H9 (cell line): Measurements from ENCODE around the gene KCNG2. TPM values are rescaled to one million over a fixed set of nuclear protein-coding genes. Genes with fewer than 3 reads are reported as not detected.
A peak's percentile ranks its signal among the peaks of the same experiment; 100 is the strongest.

Source experiments
- DNase-seq: peaks from one replicate; pipeline ENCODE4 v3.0.0-alpha.2; 2017
- H2AFZ ChIP-seq: one replicate; pipeline ENCODE4 v1.6.1; 2013; ENCODE audit warnings: mild to moderate bottlenecking, low read length, control low read depth, moderate library complexity
- H2AK5ac ChIP-seq: 2 replicates; pipeline ENCODE4 v1.6.1; 2013; ENCODE audit warnings: low read length, control low read depth, mixed read lengths; ENCODE audit not compliant: insufficient read length
- H2BK120ac ChIP-seq: one replicate; pipeline ENCODE4 v1.6.1; 2013; ENCODE audit warnings: low read depth, mild to moderate bottlenecking, low read length, control low read depth, inconsistent platforms; ENCODE audit not compliant: poor library complexity, severe bottlenecking
- H2BK12ac ChIP-seq: 2 replicates; pipeline ENCODE4 v1.6.1; 2013; ENCODE audit warnings: low read length, control low read depth, mixed read lengths, low read depth; ENCODE audit not compliant: insufficient read length
- H2BK15ac ChIP-seq: 2 replicates; pipeline ENCODE4 v1.6.1; 2013; ENCODE audit warnings: low read depth, low read length, control low read depth
- H2BK20ac ChIP-seq: one replicate; pipeline ENCODE4 v1.6.1; 2013; ENCODE audit warnings: low read depth, mild to moderate bottlenecking, low read length, control low read depth, inconsistent platforms; ENCODE audit not compliant: poor library complexity, severe bottlenecking
- H2BK5ac ChIP-seq: 2 replicates; pipeline ENCODE4 v1.6.1; 2013; ENCODE audit warnings: low read length, control low read depth, mixed read lengths; ENCODE audit not compliant: insufficient read length
- H3K14ac ChIP-seq: 2 replicates; pipeline ENCODE4 v1.6.1; 2013; ENCODE audit warnings: low read length, control low read depth; ENCODE audit not compliant: insufficient read depth
- H3K18ac ChIP-seq: 2 replicates; pipeline ENCODE4 v1.6.1; 2013; ENCODE audit warnings: low read depth, mild to moderate bottlenecking, mixed read lengths, low read length, control low read depth; ENCODE audit not compliant: insufficient read length
- H3K23ac ChIP-seq: 2 replicates; pipeline ENCODE4 v1.6.1; 2013; ENCODE audit warnings: low read length, control low read depth, mixed read lengths, low read depth; ENCODE audit not compliant: insufficient read length
- H3K23me2 ChIP-seq: 2 replicates; pipeline ENCODE4 v1.6.1; 2013; ENCODE audit warnings: low read depth, mild to moderate bottlenecking, mixed read lengths, low read length, control low read depth; ENCODE audit not compliant: insufficient read length, poor library complexity, severe bottlenecking
- H3K27ac ChIP-seq: 2 replicates; pipeline ENCODE4 v1.5.1; 2013; ENCODE audit warnings: low read length, control low read depth, mixed read lengths, low read depth; ENCODE audit not compliant: insufficient read length
- H3K27me3 ChIP-seq: 2 replicates; pipeline ENCODE4 v1.6.1; 2013; ENCODE audit warnings: low read length, control low read depth, inconsistent platforms; ENCODE audit not compliant: insufficient read depth
- H3K4ac ChIP-seq: 2 replicates; pipeline ENCODE4 v1.6.1; 2013; ENCODE audit warnings: low read depth, mild to moderate bottlenecking, control low read depth, inconsistent platforms, low read length, moderate library complexity
- H3K4me1 ChIP-seq: 2 replicates; pipeline ENCODE4 v1.6.1; 2013; ENCODE audit warnings: low read length, control low read depth, inconsistent platforms; ENCODE audit not compliant: insufficient read depth
- H3K4me2 ChIP-seq: 2 replicates; pipeline ENCODE4 v1.6.1; 2013; ENCODE audit warnings: low read length, control low read depth, mixed read lengths; ENCODE audit not compliant: insufficient read length, insufficient read depth
- H3K56ac ChIP-seq: 2 replicates; pipeline ENCODE4 v1.6.1; 2013; ENCODE audit warnings: low read depth, mild to moderate bottlenecking, mixed read lengths, low read length, control low read depth; ENCODE audit not compliant: insufficient read length
- H3K79me1 ChIP-seq: 2 replicates; pipeline ENCODE4 v1.6.1; 2013; ENCODE audit warnings: low read depth, mild to moderate bottlenecking, moderate library complexity, low read length, control low read depth, inconsistent platforms; ENCODE audit not compliant: insufficient read depth, poor library complexity, severe bottlenecking
- H3K79me2 ChIP-seq: 2 replicates; pipeline ENCODE4 v1.6.1; 2013; ENCODE audit warnings: low read length, control low read depth, inconsistent platforms; ENCODE audit not compliant: insufficient read depth
- H3K9ac ChIP-seq: 2 replicates; pipeline ENCODE4 v1.6.1; 2013; ENCODE audit warnings: low read length, control low read depth, mixed read lengths; ENCODE audit not compliant: insufficient read length; ENCODE audit errors: extremely low read depth
- H3K9me3 ChIP-seq: one replicate; pipeline ENCODE4 v1.6.1; 2013; ENCODE audit warnings: low read depth, low read length, inconsistent platforms; ENCODE audit not compliant: control insufficient read depth
- H3T11ph ChIP-seq: one replicate; pipeline ENCODE4 v1.6.1; 2013; ENCODE audit warnings: mild to moderate bottlenecking, low read length, control low read depth, inconsistent platforms
- H4K20me1 ChIP-seq: one replicate; pipeline ENCODE4 v1.6.1; 2013; ENCODE audit not compliant: control insufficient read depth, insufficient read length, insufficient read depth
- H4K5ac ChIP-seq: 2 replicates; pipeline ENCODE4 v1.6.1; 2013; ENCODE audit warnings: low read depth, mild to moderate bottlenecking, mixed read lengths, low read length, control low read depth; ENCODE audit not compliant: insufficient read length
- H4K8ac ChIP-seq: replicated peaks from 2 replicates; pipeline ENCODE4 v1.6.1; 2013; ENCODE audit warnings: low read length, control low read depth, mixed read lengths, low read depth; ENCODE audit not compliant: insufficient read length
- H4K91ac ChIP-seq: 2 replicates; pipeline ENCODE4 v1.6.1; 2013; ENCODE audit warnings: low read depth, mild to moderate bottlenecking, moderate library complexity, mixed read lengths, low read length, control low read depth; ENCODE audit not compliant: insufficient read length
- H3K27ac Mint-ChIP-seq, 3 experiments: 2 replicates in 2 of 3; 3 replicates in 1 of 3; pipeline ENCODE4 v1.8.0; 2020 to 2021; ENCODE audit warnings: mixed read lengths in 3 of 3, mild to moderate bottlenecking in 1 of 3, moderate library complexity in 1 of 3
- H3K27me3 Mint-ChIP-seq: 2 replicates; pipeline ENCODE4 v1.8.0; 2021; ENCODE audit warnings: low read depth, mild to moderate bottlenecking, moderate library complexity, mixed read lengths
- H3K36me3 Mint-ChIP-seq, 3 experiments: 2 replicates in 2 of 3; 3 replicates in 1 of 3; pipeline ENCODE4 v1.8.0; 2020 to 2021; ENCODE audit warnings: low read depth in 3 of 3, mixed read lengths in 3 of 3; ENCODE audit not compliant: insufficient read depth in 1 of 3
- H3K4me1 Mint-ChIP-seq, 2 experiments: 2 replicates each; pipeline ENCODE4 v1.8.0; 2020; ENCODE audit warnings: mixed read lengths in 2 of 2
- H3K4me3 Mint-ChIP-seq, 2 experiments: 2 replicates in 1 of 2; 3 replicates in 1 of 2; pipeline ENCODE4 v1.8.0; 2020 to 2021; ENCODE audit warnings: mild to moderate bottlenecking in 2 of 2, mixed read lengths in 2 of 2, moderate library complexity in 1 of 2
- H3K9me3 Mint-ChIP-seq, 2 experiments: 2 replicates in 1 of 2; 3 replicates in 1 of 2; pipeline ENCODE4 v1.8.0; 2020; ENCODE audit warnings: mild to moderate bottlenecking in 2 of 2, mixed read lengths in 2 of 2, moderate library complexity in 1 of 2
- CTCF ChIP-seq: fragments of 200-600 bp; sonication (generic); conservative IDR thresholded peaks from 3 replicates; pipeline ENCODE4 v1.8.0; 2021; ENCODE audit warnings: antibody characterized with exemption, mild to moderate bottlenecking
- WGBS: extraction: QIAGEN DNeasy Blood & Tissue Kit; methylation state at CpG from one replicate; pipeline ENCODE4 v1.1.7; 2013; ENCODE audit warnings: missing lambda C conversion rate, low lambda C conversion rate, mixed read lengths; ENCODE audit not compliant: insufficient read length; ENCODE audit errors: extremely low coverage; 5-methylcytosine and 5-hydroxymethylcytosine counted together
- total RNA-seq: library from RNA; stranded (reverse); gene quantifications from 2 replicates; pipeline ENCODE4 v1.2.1, GENCODE V29; 2021

KCNG2 gene
- total RNA-seq, 1 experiment from 2014 or later = 0.15 TPM

GRCh38 chr18:79922971-79923411 lies 125.3 kb downstream of the KCNG2 start:
- Histone ChIP-seq H3K4me2 (no peak overlapping the region), H3K9ac (no peak overlapping the region), H2AFZ (no peak overlapping the region), H3K27ac (no peak overlapping the region), H2BK12ac (no peak overlapping the region), H3K4me1 (no peaks in the 10 kb centered on the region), H3K18ac (no peak overlapping the region), H4K91ac (no peak overlapping the region), H4K5ac (no peak overlapping the region), H2BK15ac (no peak overlapping the region), H3K27me3 (no peaks in the 10 kb centered on the region), H3K56ac (no peak overlapping the region), H3K23ac (no peak overlapping the region), H4K8ac (no peak overlapping the region), H3K4ac (no peak overlapping the region), H2BK20ac (no peak overlapping the region), H3T11ph (no peak overlapping the region), H2BK120ac (no peak overlapping the region), H3K79me2 (no peaks in the 10 kb centered on the region), H2BK5ac (no peak overlapping the region), H3K14ac (no peak overlapping the region), H3K79me1 (no peaks in the 10 kb centered on the region), H4K20me1 (no peaks in the 10 kb centered on the region), H3K23me2 (no peaks in the 10 kb centered on the region), H2AK5ac (no peak overlapping the region), H3K9me3 (no peaks in the 10 kb centered on the region)
- no peaks in the 10 kb centered on the region; the same call in 1 of the 2 replicates for H3K27me3 Mint-ChIP-seq
- peaks cover 2 to 15% (median 7%) of the 10 kb centered on the region in 3 experiments; a peak in 4 of 7 replicates for H3K36me3 Mint-ChIP-seq
- peak; percentile 19 for DNase-seq
- WGBS = no CpG with 5 or more reads among the region's 17 CpGs
- TF ChIP-seq CTCF = no peak
- peaks cover 13% of the 10 kb centered on the region in 2 experiments for H3K4me1 Mint-ChIP-seq
- H3K27ac Mint-ChIP-seq = no peak overlapping the region
- peaks cover 7 to 10% of the 10 kb centered on the region in 2 experiments; a peak in 3 of 5 replicates for H3K9me3 Mint-ChIP-seq
- H3K4me3 Mint-ChIP-seq = no peak overlapping the region
